H54 (cell line): ENCODE data around the gene VANGL2.

Source experiments
- DNase-seq: peaks from one replicate; pipeline ENCODE4 v3.0.0; 2011; ENCODE audit warnings: low spot score, mixed read lengths; ENCODE audit not compliant: insufficient read length
- FAIRE-seq: peaks from 3 replicates; lab custom pipeline; 2011; peaks lifted over from hg19 to GRCh38; lab: Jason Lieb, UNC
- POLR2A ChIP-seq: IDR thresholded peaks from 2 replicates; pipeline ENCODE4 v1.6.1; 2011; ENCODE audit warnings: low read depth, mild to moderate bottlenecking, low read length

The VANGL2 gene

GRCh38 chr1:160431571-160431970 is 31.2 kb downstream of the VANGL2 start:
- TF ChIP-seq POLR2A: no peak
- FAIRE-seq (no peak), DNase-seq (no peak)

- FAIRE-seq (no peak), DNase-seq (no peak)
- no peak for TF ChIP-seq POLR2A
Observed at GRCh38 chr1:160432371-160432786, 32.0 kb downstream of the VANGL2 start.

GRCh38 chr1:160436966-160437365 is 36.6 kb downstream of the VANGL2 start:
- DNase-seq: no peak
- no peak for TF ChIP-seq POLR2A
- FAIRE-seq: no peak

GRCh38 chr1:160437432-160438316 is 37.3 kb downstream of the VANGL2 start:
- FAIRE-seq (no peak), DNase-seq (no peak)
- TF ChIP-seq POLR2A: no peak

GRCh38 chr1:160438317-160438918 is 38.1 kb downstream of the VANGL2 start:
- no peak for DNase-seq
- TF ChIP-seq POLR2A: no peak
- no peak for FAIRE-seq

- DNase-seq (no peak), FAIRE-seq (no peak)
- TF ChIP-seq POLR2A: no peak
Observed at GRCh38 chr1:160438935-160439334, 38.6 kb downstream of the VANGL2 start.

- no peak for TF ChIP-seq POLR2A
- no peak for FAIRE-seq
Observed at GRCh38 chr1:160439718-160440117, 39.4 kb downstream of the VANGL2 start.

GRCh38 chr1:160446945-160447600 is 46.7 kb downstream of the VANGL2 start:
- no peak for FAIRE-seq
- no peak for TF ChIP-seq POLR2A

More at GRCh38 chr1:160439718-160440117, 39.4 kb downstream of the VANGL2 start:
- no peak for DNase-seq

GRCh38 chr1:160449494-160449893 is 49.1 kb downstream of the VANGL2 start:
- TF ChIP-seq POLR2A: no peak
- FAIRE-seq (no peak), DNase-seq (no peak)

More at GRCh38 chr1:160446945-160447600, 46.7 kb downstream of the VANGL2 start:
- DNase-seq: no peak

- no peak for DNase-seq
- TF ChIP-seq POLR2A: no peak
- FAIRE-seq: no peak
Observed at GRCh38 chr1:160451119-160451858, 50.9 kb downstream of the VANGL2 start.

- TF ChIP-seq POLR2A: no peak
- no peak for DNase-seq
- no peak for FAIRE-seq
Observed at GRCh38 chr1:160451859-160452232, 51.5 kb downstream of the VANGL2 start.

- no peak for FAIRE-seq
- no peak for TF ChIP-seq POLR2A
Observed at GRCh38 chr1:160453443-160453842, 53.1 kb downstream of the VANGL2 start.

GRCh38 chr1:160454371-160455152 is 54.2 kb downstream of the VANGL2 start:
- FAIRE-seq (no peak), DNase-seq (no peak)
- TF ChIP-seq POLR2A: no peak

More at GRCh38 chr1:160453443-160453842, 53.1 kb downstream of the VANGL2 start:
- no peak for DNase-seq
